Fibroblast of skin of back (primary cell): ENCODE measurements around the gene SYT8.
A peak's percentile ranks its signal among the peaks of the same experiment; 100 is the strongest.
"Not testable (repeated sequence)": the region's sequence is repeated elsewhere in the genome, so short reads cannot be mapped to it uniquely, and the experiment has no call there.

Experiments used
- DNase-seq: peaks from one replicate; pipeline ENCODE4 v3.0.0-alpha.2; 2013

The SYT8 gene

DNA sequence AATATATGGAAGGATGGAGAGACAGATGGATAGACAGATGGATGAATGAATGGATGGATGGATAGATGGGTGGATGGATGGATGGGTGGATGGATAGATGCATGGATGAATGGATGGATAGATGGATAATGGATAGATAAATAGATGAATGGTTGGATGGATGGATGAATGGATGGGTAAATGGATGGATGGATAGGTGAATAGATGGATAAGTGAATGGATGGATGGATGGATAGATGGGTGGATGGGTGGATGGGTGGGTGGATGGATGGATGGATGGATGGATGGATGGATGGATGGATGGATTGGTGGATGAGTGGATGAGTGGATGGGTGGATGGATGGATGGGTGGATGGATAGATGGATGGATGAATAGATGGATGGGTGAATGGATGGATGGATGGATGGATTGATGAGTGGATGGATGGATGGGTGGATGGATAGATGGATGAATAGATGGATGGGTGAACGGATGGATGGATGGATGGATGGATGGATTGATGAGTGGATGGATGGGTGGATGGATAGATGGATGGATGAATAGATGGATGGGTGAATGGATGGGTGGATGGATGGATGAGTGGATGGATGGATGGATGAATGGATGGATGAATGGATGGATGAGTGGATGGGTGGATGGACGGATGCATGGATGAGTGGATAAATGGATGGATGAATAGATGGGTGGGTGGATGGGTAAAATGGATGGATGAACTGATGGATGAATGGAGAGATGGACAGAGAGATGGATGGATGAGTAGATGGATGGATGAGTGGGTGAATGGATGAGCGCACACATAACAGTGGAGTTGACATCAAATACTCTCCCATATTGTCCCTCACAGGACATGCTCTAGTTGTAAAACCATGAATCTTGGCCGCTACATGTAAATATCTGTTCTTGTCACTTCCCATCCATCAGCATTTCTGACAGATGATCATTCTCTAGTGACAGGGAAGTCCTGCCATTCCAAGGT, 26.9 kb downstream of the SYT8 start:
- no peak for DNase-seq

GRCh38 chr11:1862588-1863351, 28.0 kb downstream of the SYT8 start:
- peak; percentile 68 for DNase-seq

GRCh38 chr11:1863352-1864216, 28.8 kb downstream of the SYT8 start:
- peak; percentile 94 for DNase-seq

GRCh38 chr11:1864231-1864630, 29.4 kb downstream of the SYT8 start:
- no peak for DNase-seq

GRCh38 chr11:1864831-1865665, 30.3 kb downstream of the SYT8 start:
- no peak for DNase-seq

DNA sequence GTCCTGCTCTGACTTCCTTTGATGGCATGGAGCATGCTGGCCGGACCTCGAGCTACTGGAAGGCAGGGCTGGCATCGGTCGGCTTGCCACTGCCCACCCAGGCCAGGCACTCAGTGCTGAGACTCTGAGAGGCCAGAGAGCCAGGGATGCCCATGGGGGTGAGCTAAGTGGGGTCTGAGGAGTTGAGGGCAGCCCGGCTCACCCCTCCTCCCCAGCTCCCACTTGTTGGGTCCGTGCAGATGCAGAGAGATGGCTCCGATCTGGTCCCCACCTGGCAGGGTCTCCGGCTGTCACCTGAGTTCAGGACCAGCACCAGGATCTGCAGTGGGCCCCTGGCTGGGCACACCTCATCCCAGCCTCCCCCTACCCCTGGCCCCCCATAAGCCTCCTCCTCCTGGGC, 31.4 kb downstream of the SYT8 start:
- DNase-seq: no peak

- no peak for DNase-seq
Observed at GRCh38 chr11:1866776-1867175, 32.0 kb downstream of the SYT8 start.

- no peak for DNase-seq
Observed at GRCh38 chr11:1867381-1867780, 32.6 kb downstream of the SYT8 start.

DNA sequence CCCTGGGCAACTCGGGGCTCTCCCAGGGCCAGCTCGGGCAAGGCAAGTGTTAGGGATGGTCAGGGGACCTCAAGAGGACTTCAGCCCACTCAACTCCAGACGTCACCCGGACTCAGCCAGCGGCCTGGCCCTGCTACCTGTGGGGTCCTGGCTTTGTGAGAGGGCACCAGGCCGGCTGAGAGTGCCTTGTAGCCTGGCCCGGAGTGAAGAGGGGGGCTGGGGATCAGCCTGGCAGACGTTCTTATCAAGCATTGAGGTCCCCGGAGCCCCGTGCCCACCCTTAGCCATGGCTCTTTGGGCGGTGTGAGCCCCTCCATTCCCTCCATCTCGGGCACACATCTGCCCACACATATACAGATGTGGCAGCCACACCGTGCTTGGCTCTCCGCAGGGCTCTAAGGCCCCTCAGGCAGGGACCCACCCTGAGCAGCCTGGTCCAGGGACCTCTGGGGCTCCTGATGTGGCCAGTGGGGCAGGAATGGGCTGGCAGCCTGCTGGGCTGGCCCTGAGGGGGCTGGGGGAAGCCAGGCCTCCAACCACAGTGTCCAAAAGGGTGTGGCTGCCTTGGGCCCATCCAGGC, 33.4 kb downstream of the SYT8 start:
- no peak for DNase-seq

DNA sequence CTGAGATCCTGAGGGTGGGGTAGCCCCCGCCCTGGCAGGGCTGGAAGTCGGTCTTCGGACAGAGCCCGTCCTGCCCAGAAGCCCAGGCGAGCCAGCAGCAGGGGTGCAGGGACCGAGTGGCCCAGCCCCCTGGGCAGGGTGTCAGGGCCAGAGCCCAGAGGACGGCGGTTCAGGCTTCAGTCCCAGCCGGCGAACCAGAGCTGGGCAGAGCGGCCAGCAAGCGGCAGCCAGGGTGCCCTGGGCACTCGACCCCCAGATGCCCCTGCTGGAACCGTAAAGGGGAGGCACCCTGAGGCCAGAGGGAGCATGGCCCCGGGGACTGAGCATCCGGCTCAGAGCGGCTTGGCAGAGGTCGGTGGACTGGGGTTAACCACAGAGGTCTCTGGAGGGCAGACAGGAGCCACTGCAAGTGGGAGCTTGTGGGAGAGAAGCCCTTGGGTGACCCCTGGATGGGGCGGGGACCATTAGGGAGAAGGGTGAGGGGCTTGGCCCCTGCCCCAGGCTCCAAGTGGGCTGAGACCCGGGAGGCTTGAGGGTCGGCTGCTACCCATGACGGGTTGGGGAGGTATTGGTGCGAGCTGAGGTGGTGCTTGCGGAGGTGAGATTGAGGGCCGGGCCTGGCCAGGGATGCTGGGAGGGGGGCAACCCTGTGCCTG, 34.0 kb downstream of the SYT8 start:
- no peak for DNase-seq

DNA sequence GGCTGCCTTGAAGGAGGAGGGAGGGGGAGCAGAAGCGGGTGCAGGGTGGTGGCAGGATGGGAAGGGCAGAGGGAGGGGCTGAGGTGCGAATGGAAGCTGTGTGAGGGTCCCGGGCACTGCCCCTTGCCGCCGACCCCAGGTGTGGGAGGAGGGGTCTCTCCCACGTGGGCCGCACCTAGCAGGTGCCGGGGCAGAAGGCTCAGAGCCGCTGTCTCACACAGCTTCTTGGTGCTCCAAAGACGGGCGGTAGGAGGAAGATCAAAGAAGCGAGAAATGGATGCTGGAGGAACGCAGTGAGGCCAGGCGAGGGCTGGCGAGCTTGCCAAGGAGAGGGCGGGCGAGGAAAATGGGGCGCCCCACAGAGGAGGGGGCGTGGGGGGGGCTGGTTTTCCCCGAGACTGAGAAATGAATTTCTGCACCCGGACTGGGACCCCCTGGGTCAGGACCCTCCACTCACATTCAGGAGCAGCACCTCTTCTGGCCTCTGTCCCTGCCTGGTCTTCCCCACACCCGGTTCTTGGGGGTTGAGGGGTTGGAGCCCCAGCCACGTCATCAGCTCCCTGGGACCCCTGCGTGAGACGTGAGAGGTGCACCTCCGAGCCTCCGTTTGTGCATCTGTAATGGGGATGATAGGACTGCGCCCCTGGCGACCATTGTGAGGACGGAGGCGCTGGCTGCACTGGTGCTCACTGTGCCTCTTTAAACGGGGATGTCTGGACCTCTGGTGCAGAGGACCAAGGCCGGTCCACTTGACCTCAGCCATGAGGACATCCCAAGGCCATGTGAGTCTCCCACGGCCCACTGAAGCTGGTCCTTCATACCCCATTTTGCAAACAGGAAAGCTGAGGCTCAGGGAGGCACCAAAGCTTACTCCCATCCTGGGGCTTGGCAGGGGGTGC, 34.9 kb downstream of the SYT8 start:
- no peak for DNase-seq

GRCh38 chr11:1870326-1870696, 35.5 kb downstream of the SYT8 start:
- DNase-seq: no peak

DNA sequence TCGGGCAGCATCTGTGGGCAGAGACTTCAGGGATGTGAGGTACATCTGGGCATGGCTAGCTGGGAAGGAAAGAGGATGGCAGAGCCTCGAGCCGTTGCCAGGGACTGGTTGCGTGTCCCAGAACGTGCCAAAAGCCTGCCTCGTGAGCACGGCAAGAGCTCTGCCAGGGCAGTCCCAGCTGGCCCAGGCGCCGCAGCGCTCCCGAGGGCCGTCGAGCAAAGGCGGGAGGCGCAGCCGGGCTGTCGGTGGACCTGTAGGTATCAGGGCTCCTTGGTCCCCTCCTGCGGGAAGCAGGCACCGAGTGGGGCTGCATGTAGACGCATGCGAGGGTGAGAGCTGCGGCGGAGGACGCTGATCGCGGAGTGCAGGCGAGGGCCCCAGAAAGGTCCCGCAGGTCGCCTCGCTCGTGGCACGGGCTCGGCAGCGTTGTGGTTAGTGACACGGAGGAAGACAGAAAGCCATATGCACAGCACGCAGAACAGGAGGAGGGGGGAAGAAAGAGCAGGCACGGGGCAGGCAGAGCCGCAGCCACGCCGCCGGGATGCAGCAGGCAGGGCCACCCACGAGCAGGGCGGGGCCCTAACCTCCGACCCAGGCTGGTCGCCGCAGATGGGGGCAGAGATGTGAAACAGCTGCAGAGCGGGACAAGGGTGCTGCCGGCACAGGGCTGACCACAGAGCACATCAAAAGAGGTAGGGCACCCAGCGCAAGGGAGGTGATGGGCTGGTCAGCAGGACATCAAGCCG, 36.1 kb downstream of the SYT8 start:
- DNase-seq: no peak

DNA sequence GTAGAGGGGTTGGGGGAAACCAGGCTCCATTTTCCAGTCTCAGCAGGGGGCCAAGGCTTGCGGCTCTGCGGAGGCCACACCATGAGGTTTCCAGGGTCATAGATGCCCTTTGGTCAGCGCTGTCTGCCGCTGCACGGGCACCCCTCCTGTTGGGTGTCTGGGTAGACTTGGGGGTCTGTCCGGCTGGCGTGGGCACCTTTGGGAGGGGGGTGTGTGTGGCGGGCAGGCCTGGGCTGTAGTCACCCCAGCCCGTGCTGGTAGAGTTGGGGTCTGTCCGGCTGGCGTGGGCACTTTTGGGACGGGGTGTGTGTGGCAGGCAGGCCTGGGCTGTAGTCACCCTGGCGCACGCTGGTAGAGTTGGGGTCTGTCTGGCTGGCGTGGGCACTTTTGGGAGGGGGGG, 36.7 kb downstream of the SYT8 start:
- DNase-seq: no peak

GRCh38 chr11:1872267-1872985, 37.6 kb downstream of the SYT8 start:
- DNase-seq: no peak

- DNase-seq: peak; percentile 38
Observed at GRCh38 chr11:1873048-1873812, 38.4 kb downstream of the SYT8 start.

DNA sequence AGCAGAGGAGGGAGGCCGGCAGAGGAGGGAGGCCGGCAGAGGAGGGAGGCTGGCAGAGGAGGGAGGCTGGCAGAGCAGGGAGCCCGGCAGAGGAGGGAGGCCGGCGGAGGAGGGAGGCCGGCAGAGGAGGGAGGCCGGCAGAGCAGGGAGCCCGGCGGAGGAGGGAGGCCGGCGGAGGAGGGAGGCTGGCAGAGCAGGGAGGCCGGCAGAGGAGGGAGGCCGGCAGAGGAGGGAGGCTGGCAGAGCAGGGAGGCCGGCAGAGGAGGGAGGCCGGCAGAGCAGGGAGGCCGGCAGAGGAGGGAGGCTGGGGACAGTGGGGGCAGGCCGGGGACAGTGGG, 39.0 kb downstream of the SYT8 start:
- DNase-seq: not testable (repeated sequence)
